WTC11 (cell line): ENCODE measurements around the gene STARD8.

Experiments used
- NFYB ChIP-seq: sonication (generic); formaldehyde crosslinking; conservative IDR thresholded peaks from 2 replicates; pipeline ENCODE4 v1.8.0; 2022; ENCODE audit warnings: low read depth, missing genetic modification reagents
- TF ChIP-seq, protein P1 (sequence below): sonication (generic); formaldehyde crosslinking; conservative IDR thresholded peaks from 2 replicates; pipeline ENCODE4 v1.8.1; 2023; ENCODE audit warnings: mild to moderate bottlenecking, low read depth, missing genetic modification reagents, moderate library complexity
- TF ChIP-seq, protein P2 (sequence below): fragments of 200-600 bp; IDR thresholded peaks from 2 replicates; pipeline ENCODE4 v1.8.0; 2022; ENCODE audit warnings: antibody characterized with exemption

DNA sequence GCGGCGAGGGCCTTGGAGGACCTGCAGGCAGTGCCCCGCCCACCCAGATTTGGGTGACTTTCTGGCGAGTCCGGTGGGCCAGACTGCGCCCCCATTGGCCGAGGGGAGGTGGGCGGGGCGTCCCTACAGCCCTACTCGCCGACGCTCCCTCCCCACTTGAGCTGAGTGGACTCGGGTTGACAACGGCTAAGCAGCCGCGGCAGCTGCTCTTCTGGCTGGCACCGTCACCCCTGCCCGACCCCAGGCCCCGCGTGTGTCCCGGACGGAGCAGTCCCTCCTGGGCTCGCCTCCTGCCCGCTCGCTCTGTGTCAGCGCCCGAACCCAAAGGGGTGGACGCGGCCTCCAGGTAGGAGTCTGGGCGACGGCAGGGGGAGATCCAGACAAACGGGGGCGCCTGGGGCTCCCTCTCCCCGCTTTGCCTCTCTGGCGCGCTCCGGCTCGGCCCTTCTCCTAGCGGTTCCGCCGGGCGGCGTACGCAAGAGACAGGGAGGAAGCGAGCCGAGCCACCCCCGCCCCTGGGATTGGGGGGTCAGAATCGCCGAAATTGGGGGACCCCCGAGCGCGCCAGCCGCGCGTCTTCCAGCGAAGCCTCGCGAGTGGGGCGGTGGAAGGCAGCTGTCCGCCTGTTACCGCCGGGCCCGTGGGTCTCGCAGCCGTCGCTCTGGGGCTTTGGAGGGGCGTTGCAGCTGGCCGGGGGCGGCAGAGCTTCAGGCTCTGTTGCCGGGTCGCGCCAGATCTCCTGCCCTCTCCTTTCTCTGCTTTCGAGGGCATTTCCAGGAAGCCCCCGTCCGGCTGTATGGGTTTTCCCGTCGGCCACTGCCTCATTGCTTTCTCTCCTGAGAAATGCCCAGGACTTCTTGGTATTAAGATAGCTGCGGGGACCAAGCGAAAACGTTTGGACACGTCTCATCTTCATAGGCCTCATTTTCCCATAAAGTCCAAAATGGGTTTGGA is 46.3 kb downstream of the STARD8 start:
- no peak for TF ChIP-seq NFYB (CRISPR knock-in tag)
- TF ChIP-seq, protein P1, sequence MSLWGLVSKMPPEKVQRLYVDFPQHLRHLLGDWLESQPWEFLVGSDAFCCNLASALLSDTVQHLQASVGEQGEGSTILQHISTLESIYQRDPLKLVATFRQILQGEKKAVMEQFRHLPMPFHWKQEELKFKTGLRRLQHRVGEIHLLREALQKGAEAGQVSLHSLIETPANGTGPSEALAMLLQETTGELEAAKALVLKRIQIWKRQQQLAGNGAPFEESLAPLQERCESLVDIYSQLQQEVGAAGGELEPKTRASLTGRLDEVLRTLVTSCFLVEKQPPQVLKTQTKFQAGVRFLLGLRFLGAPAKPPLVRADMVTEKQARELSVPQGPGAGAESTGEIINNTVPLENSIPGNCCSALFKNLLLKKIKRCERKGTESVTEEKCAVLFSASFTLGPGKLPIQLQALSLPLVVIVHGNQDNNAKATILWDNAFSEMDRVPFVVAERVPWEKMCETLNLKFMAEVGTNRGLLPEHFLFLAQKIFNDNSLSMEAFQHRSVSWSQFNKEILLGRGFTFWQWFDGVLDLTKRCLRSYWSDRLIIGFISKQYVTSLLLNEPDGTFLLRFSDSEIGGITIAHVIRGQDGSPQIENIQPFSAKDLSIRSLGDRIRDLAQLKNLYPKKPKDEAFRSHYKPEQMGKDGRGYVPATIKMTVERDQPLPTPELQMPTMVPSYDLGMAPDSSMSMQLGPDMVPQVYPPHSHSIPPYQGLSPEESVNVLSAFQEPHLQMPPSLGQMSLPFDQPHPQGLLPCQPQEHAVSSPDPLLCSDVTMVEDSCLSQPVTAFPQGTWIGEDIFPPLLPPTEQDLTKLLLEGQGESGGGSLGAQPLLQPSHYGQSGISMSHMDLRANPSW (CRISPR knock-in tag): no peak
- TF ChIP-seq, protein P2, sequence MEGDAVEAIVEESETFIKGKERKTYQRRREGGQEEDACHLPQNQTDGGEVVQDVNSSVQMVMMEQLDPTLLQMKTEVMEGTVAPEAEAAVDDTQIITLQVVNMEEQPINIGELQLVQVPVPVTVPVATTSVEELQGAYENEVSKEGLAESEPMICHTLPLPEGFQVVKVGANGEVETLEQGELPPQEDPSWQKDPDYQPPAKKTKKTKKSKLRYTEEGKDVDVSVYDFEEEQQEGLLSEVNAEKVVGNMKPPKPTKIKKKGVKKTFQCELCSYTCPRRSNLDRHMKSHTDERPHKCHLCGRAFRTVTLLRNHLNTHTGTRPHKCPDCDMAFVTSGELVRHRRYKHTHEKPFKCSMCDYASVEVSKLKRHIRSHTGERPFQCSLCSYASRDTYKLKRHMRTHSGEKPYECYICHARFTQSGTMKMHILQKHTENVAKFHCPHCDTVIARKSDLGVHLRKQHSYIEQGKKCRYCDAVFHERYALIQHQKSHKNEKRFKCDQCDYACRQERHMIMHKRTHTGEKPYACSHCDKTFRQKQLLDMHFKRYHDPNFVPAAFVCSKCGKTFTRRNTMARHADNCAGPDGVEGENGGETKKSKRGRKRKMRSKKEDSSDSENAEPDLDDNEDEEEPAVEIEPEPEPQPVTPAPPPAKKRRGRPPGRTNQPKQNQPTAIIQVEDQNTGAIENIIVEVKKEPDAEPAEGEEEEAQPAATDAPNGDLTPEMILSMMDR: no peak
